Sigmoid colon (tissue), 7 donors: ENCODE results near the gene MAGED2. TPM values are rescaled to one million over a fixed set of nuclear protein-coding genes. Genes with fewer than 3 reads are reported as not detected.
"Not testable (repeated sequence)": the region's sequence is repeated elsewhere in the genome, so short reads cannot be mapped to it uniquely, and the experiment has no call there.

Source experiments
- DNase-seq: peaks from one replicate; pipeline ENCODE4 v3.0.0-alpha.2; 2019
- H3K27ac ChIP-seq, 4 donors: fragments of 200-600 bp; sonication (generic); one replicate each; pipeline ENCODE4 v1.5.1; 2016 to 2019; ENCODE audit warnings: mild to moderate bottlenecking in 1 of 4
- H3K27me3 ChIP-seq, 3 donors: fragments of 200-600 bp; sonication (generic); one replicate each; pipeline ENCODE4 v1.5.1; 2019; ENCODE audit warnings: mild to moderate bottlenecking in 1 of 3
- H3K36me3 ChIP-seq, 4 donors: fragments of 200-600 bp; sonication (generic); one replicate each; pipeline ENCODE4 v1.5.1; 2016 to 2019
- H3K4me1 ChIP-seq, 4 donors: fragments of 200-600 bp; sonication (generic); one replicate each; pipeline ENCODE4 v1.5.1; 2017 to 2019
- H3K4me3 ChIP-seq, 4 donors: fragments of 200-600 bp; sonication (generic); one replicate each; pipeline ENCODE4 v1.5.1; 2017 to 2019; ENCODE audit warnings: mild to moderate bottlenecking in 2 of 4, moderate library complexity in 1 of 4
- H3K9me3 ChIP-seq, 4 donors: fragments of 200-600 bp in 3 of 4; sonication (generic) in 3 of 4; one replicate each; pipeline versions ENCODE4 v1.5.1 to v1.6.1; 2013 to 2019
- EP300 ChIP-seq, 4 donors: sonication (generic); formaldehyde crosslinking; IDR thresholded peaks; one replicate each; pipeline ENCODE4 v1.6.1; 2017; ENCODE audit warnings: antibody characterized with exemption in 4 of 4
- POLR2A ChIP-seq, 2 donors: fragments of 450-650 bp; IDR thresholded peaks; one replicate each; pipeline ENCODE4 v1.6.1; 2016; ENCODE audit warnings: antibody characterized with exemption in 2 of 2, mild to moderate bottlenecking in 2 of 2, moderate library complexity in 2 of 2
- POLR2AphosphoS5 ChIP-seq, 4 donors: sonication (generic); formaldehyde crosslinking; IDR thresholded peaks; one replicate each; pipeline ENCODE4 v1.6.1; 2017; ENCODE audit warnings: antibody characterized with exemption in 4 of 4
- WGBS, 2 donors: extraction: QIAGEN DNeasy Blood & Tissue Kit; methylation state at CpG; one replicate each; pipeline ENCODE4 v1.1.7; 2013; 5-methylcytosine and 5-hydroxymethylcytosine counted together
- intact Hi-C: fragments of 100-400 bp; cut with DNase I; formaldehyde crosslinking; loops from one replicate; pipeline ENCODE4 v1.15.1; 2023
- polyA plus RNA-seq, 3 donors: library from polyadenylated mRNA; stranded (reverse); fragments of 200-250 nt; gene quantifications; one replicate each; pipeline ENCODE4 v1.2.3, GENCODE V29; 2013
- total RNA-seq, 4 donors: library from RNA; depleted of rRNA; stranded (reverse); fragments of >200 nt; gene quantifications; one replicate each; pipeline ENCODE4 v1.1.0, GENCODE V29; 2016
- TF ChIP-seq, protein P1 (sequence below), 4 experiments: fragments of 450-650 bp in 3 of 4; fragments of 200-600 bp in 1 of 4; IDR thresholded peaks; one replicate each; pipeline ENCODE4 v1.5.1; 2016 to 2019; ENCODE audit warnings: antibody characterized with exemption in 4 of 4, mild to moderate bottlenecking in 3 of 4, moderate library complexity in 2 of 4
- donor health status: healthy with polysubstance abuse.
- donor health status: Bipolar disorder and iron deficiency.
- donor health status: healthy.

The MAGED2 gene
- total and polyA plus RNA-seq, 7 donors, result 44.9 to 152 (median 132) TPM

DNA sequence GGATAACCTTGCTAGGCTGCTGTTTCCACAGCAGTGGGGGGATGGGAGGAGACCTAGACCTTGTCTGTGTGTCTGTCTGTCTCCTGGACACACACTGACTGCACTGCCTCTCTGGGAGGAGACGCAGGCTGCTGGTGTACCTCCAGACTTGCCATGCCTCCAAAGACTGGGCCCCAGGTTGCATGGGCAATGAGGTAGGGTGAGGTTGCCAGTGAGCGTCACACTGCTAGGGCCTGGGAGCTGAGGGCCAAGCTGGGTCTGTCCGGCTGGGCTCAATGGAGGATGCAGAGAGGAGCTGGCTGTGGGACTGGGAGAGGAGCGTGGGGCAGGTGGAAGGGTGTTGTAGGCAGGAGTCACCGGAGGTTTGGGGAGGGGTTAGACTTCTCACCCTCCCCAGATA is 16.6 kb downstream of the MAGED2 start:
- no peak for DNase-seq
- H3K9me3 ChIP-seq, result no peaks in the 10 kb centered on the region
- 86 to 90% methylated on average over 3 to 5 of the region's 5 CpGs for WGBS, 2 donors
- H3K4me1 ChIP-seq, result no peaks in the 10 kb centered on the region
- no peak overlapping the region for H3K27ac ChIP-seq
- intact Hi-C loops, result no loop called here
- no peak overlapping the region for H3K4me3 ChIP-seq
- H3K36me3 ChIP-seq, result no peaks in the 10 kb centered on the region
- TF ChIP-seq POLR2A (IDR thresholded peaks at IDR 0.05), result no peak
- TF ChIP-seq POLR2AphosphoS5 (IDR thresholded peaks at IDR 0.05), result no peak
- TF ChIP-seq EP300 (IDR thresholded peaks at IDR 0.05), result no peak
- TF ChIP-seq, protein P1, sequence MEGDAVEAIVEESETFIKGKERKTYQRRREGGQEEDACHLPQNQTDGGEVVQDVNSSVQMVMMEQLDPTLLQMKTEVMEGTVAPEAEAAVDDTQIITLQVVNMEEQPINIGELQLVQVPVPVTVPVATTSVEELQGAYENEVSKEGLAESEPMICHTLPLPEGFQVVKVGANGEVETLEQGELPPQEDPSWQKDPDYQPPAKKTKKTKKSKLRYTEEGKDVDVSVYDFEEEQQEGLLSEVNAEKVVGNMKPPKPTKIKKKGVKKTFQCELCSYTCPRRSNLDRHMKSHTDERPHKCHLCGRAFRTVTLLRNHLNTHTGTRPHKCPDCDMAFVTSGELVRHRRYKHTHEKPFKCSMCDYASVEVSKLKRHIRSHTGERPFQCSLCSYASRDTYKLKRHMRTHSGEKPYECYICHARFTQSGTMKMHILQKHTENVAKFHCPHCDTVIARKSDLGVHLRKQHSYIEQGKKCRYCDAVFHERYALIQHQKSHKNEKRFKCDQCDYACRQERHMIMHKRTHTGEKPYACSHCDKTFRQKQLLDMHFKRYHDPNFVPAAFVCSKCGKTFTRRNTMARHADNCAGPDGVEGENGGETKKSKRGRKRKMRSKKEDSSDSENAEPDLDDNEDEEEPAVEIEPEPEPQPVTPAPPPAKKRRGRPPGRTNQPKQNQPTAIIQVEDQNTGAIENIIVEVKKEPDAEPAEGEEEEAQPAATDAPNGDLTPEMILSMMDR (IDR thresholded peaks at IDR 0.05), result no peak
- no peaks in the 10 kb centered on the region for H3K27me3 ChIP-seq

DNA sequence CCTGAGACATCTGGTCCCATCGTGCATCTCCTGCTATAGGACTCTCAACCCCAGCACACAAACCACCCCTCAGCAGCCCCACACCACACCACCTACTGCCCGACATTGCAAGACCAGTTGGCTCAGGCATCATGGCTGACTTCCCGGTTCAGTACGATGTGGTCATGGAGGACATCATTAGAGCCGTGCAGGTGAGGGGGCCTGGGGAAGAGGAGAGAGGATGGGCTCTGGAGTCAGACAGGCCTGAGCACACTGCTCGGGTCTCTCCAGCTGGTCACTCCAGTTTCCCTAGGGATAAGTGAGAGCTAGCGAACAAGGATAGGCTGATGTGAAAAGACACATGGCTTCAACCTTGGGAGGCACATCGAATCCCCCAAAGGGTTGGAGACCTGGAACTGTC is 17.2 kb downstream of the MAGED2 start:
- Histone ChIP-seq H3K4me1 (no peaks in the 10 kb centered on the region), H3K27ac (no peak overlapping the region), H3K9me3 (no peaks in the 10 kb centered on the region), H3K36me3 (no peaks in the 10 kb centered on the region), H3K27me3 (no peaks in the 10 kb centered on the region), H3K4me3 (no peak overlapping the region)
- intact Hi-C loops, result no loop called here
- WGBS, 2 donors, result 92 to 96% methylated on average over 8 of the region's 8 CpGs
- TF ChIP-seq EP300 (IDR thresholded peaks at IDR 0.05), result no peak
- TF ChIP-seq POLR2AphosphoS5 (IDR thresholded peaks at IDR 0.05), result no peak
- TF ChIP-seq POLR2A (IDR thresholded peaks at IDR 0.05), result no peak
- DNase-seq, result no peak

DNA sequence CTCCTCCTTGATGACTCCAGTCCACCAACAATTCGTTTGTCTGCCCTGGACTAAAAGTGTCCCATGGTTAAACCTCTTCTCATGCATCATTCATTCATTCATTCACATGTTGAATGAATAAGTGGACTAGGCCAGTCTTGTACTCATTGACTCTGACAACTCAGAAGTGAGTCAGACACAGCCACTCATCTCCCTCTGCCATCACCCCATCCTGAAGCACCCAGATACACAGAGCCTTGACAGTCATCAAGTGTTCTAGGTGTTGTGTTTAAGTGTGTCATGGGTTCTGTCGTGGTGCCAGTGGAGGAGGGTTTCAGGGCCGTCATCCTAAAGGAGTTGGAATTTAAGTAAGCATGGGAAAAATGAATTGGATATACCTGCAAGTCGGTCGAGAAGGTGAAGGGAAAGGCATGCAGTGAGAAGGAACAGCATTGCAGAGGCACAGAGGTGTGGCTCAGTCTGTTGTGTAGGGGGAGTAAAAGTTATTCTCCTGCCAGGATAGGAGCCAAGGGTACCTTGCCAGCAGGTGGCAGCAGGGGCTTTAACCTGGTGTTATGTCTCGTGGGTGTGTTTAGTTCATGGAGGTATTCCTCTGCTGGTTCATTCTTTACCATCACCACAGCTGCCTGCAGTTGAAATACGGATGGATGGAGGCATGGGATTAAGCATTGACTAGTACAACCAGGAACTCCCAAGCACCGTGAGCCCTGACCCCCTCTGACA is 18.3 kb downstream of the MAGED2 start:
- Histone ChIP-seq H3K27me3 (no peaks in the 10 kb centered on the region), H3K4me3 (no peak overlapping the region), H3K27ac (no peak overlapping the region), H3K4me1 (no peaks in the 10 kb centered on the region), H3K9me3 (no peaks in the 10 kb centered on the region), H3K36me3 (no peaks in the 10 kb centered on the region)
- 59 to 75% methylated on average over 8 of the region's 8 CpGs for WGBS, 2 donors
- DNase-seq, result no peak
- no peak for TF ChIP-seq POLR2AphosphoS5 (IDR thresholded peaks at IDR 0.05)
- intact Hi-C loops, result no loop called here

DNA sequence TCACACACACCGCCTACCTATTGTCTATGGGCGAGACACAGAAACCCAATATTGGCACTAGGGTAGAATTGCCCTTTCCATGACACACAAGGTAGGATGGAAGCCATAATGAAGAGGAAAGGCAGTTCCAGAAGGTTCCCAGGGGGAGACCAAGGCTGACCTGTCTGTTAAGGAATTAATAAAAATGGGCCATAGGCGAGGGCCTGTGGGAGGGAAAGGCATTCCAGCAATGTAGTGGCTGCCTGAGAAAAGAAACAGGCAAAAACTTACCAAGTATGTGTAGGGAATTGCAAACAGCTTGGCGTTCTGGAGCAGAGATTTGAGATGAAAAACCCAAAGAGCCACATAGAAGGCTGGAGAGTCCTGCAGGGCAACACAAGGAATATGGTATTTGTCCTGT is 19.1 kb downstream of the MAGED2 start:
- Histone ChIP-seq H3K4me1 (no peaks in the 10 kb centered on the region), H3K27me3 (no peaks in the 10 kb centered on the region), H3K36me3 (no peaks in the 10 kb centered on the region), H3K9me3 (no peaks in the 10 kb centered on the region), H3K4me3 (no peak overlapping the region), H3K27ac (no peak overlapping the region)
- WGBS, 2 donors, result 84 to 88% methylated on average over 4 of the region's 4 CpGs
- TF ChIP-seq, protein P1 (IDR thresholded peaks at IDR 0.05), result no peak
- TF ChIP-seq POLR2A (IDR thresholded peaks at IDR 0.05), result no peak
- TF ChIP-seq EP300 (IDR thresholded peaks at IDR 0.05), result no peak
- no peak for TF ChIP-seq POLR2AphosphoS5 (IDR thresholded peaks at IDR 0.05)
- DNase-seq, result no peak
- intact Hi-C loops, result no loop called here

DNA sequence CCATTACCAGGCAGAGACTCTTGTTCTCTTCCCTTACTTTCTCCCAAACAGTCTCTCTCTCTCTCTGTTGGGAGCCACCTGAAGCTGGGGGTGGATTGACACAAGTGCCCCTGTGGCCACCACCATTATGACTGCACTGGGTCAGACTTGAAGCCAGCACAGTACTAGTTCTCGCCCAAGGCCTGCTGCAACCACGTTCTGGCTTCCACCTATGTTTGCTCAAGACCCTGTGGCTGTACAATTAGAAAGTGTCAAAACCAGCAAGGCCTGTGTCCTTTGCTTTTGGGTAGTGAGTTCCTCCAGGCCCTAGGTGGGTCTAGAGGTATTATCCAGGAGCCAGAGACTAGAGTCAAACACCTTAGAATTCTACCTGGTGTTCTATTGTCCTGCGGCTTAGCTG is 31.0 kb downstream of the MAGED2 start:
- no peak overlapping the region for H3K4me3 ChIP-seq
- no peaks in the 10 kb centered on the region for H3K9me3 ChIP-seq
- WGBS, 2 donors, result 76 to 84% methylated on average over 3 of the region's 3 CpGs
- H3K36me3 ChIP-seq, result no peaks in the 10 kb centered on the region
- H3K27me3 ChIP-seq, result no peaks in the 10 kb centered on the region
- no peak for TF ChIP-seq POLR2A (IDR thresholded peaks at IDR 0.05)
- TF ChIP-seq POLR2AphosphoS5 (IDR thresholded peaks at IDR 0.05), result no peak
- TF ChIP-seq, protein P1 (IDR thresholded peaks at IDR 0.05), result no peak
- no peak for TF ChIP-seq EP300 (IDR thresholded peaks at IDR 0.05)
- H3K4me1 ChIP-seq, result no peaks in the 10 kb centered on the region
- H3K27ac ChIP-seq, result no peak overlapping the region
- DNase-seq, result no peak
- intact Hi-C loops, result no loop called here

DNA sequence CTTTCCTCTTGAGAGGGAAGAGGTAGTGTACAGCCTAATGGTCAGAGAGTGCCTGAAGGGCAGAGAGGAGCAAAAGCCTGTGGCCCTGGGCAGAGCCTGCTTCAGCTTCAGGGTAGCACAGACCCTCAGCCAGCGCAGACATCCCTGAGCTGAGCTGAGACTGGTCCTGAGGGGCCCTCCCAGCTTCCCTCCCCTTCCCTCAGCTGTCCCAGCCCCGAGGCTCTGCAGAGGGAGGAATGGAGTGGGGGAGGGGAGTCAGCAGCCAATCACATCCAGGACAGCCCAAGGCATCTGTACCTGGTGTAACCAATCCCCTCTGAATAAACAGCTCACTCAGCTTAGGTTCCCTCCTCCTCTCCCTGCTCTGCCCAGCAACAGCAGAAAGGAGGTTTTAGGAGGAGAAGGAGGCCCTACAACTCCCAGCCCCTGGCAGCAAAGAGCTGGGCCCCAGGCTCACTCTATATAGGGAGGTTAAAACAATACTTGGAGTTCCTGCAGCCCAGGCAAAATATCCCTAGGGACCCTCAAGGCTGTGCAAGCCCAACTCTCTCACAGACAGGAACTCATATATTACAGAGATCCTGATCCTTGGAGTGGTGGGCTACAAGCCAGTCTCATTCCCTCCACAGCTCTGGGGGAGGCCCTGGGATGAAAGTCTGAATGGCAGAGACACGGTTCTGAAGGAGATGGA is 33.8 kb downstream of the MAGED2 start:
- H3K36me3 ChIP-seq, H3K4me3 ChIP-seq, H3K4me1 ChIP-seq, intact Hi-C loops, H3K27ac ChIP-seq, DNase-seq, H3K27me3 ChIP-seq, H3K9me3 ChIP-seq: not testable (repeated sequence)
- WGBS, 2 donors, result 38 to 68% methylated on average over 2 to 3 of the region's 3 CpGs
